Keratinocyte (primary cell): ENCODE data around the gene PAIP1. TPM values are rescaled to one million over a fixed set of nuclear protein-coding genes. Genes with fewer than 3 reads are reported as not detected.
A peak's percentile ranks its signal among the peaks of the same experiment; 100 is the strongest.
"Not testable (repeated sequence)": the region's sequence is repeated elsewhere in the genome, so short reads cannot be mapped to it uniquely, and the experiment has no call there.

Source experiments
- DNase-seq: peaks from one replicate; pipeline ENCODE4 v3.0.0-alpha.2; 2011; ENCODE audit warnings: low read depth, missing footprints, low spot score
- FAIRE-seq: peaks from 2 replicates; lab custom pipeline; 2011; peaks lifted over from hg19 to GRCh38; lab: Jason Lieb, UNC
- H2AFZ ChIP-seq: 2 replicates; pipeline ENCODE4 v1.6.0; 2012; ENCODE audit warnings: low read length, control low read depth, inconsistent platforms; ENCODE audit not compliant: control insufficient read depth
- H3K27ac ChIP-seq: 2 replicates; pipeline ENCODE4 v1.5.1; 2011; ENCODE audit warnings: low read length; ENCODE audit not compliant: control insufficient read depth, insufficient read depth
- H3K27me3 ChIP-seq: 3 replicates; pipeline ENCODE4 v1.6.0; 2011; ENCODE audit warnings: low read length; ENCODE audit not compliant: control insufficient read depth, insufficient read depth; ENCODE audit errors: extremely low read depth
- H3K36me3 ChIP-seq, 2 experiments: 2 replicates in 1 of 2; 3 replicates in 1 of 2; pipeline ENCODE4 v1.5.1; 2011; ENCODE audit warnings: low read length in 2 of 2, mild to moderate bottlenecking in 1 of 2; ENCODE audit not compliant: control insufficient read depth in 2 of 2, insufficient read depth in 2 of 2; ENCODE audit errors: extremely low read depth in 1 of 2
- H3K4me1 ChIP-seq: 3 replicates; pipeline ENCODE4 v1.5.1; 2011; ENCODE audit warnings: low read length; ENCODE audit not compliant: control insufficient read depth, insufficient read depth; ENCODE audit errors: extremely low read depth
- H3K4me2 ChIP-seq: 3 replicates; pipeline ENCODE4 v1.6.0; 2011; ENCODE audit warnings: low read depth, low read length; ENCODE audit not compliant: control insufficient read depth, insufficient read depth; ENCODE audit errors: extremely low read depth
- H3K4me3 ChIP-seq, 3 experiments: fragments of 200-600 bp in 1 of 3; sonication (generic) in 1 of 3; 2 replicates in 2 of 3; 3 replicates in 1 of 3; pipeline ENCODE4 v1.5.1; 2011 to 2016; ENCODE audit warnings: low read length in 3 of 3, mild to moderate bottlenecking in 3 of 3, control low read depth in 2 of 3, inconsistent platforms in 1 of 3, low read depth in 1 of 3, mixed read lengths in 1 of 3, mixed run types in 1 of 3, moderate library complexity in 1 of 3; ENCODE audit not compliant: control insufficient read depth in 2 of 3, insufficient read depth in 2 of 3; ENCODE audit errors: extremely low read depth in 1 of 3
- H3K79me2 ChIP-seq: 2 replicates; pipeline ENCODE4 v1.6.0; 2012; ENCODE audit warnings: low read length; ENCODE audit not compliant: control insufficient read depth, insufficient read depth
- H3K9ac ChIP-seq: 3 replicates; pipeline ENCODE4 v1.6.0; 2011; ENCODE audit warnings: low read length; ENCODE audit not compliant: control insufficient read depth, insufficient read depth; ENCODE audit errors: extremely low read depth
- H3K9me1 ChIP-seq: 3 replicates; pipeline ENCODE4 v1.6.0; 2011; ENCODE audit warnings: low read length; ENCODE audit not compliant: control insufficient read depth, insufficient read depth; ENCODE audit errors: extremely low read depth
- H3K9me3 ChIP-seq: 2 replicates; pipeline ENCODE4 v1.5.1; 2012; ENCODE audit warnings: low read depth, low read length; ENCODE audit not compliant: control insufficient read depth
- H4K20me1 ChIP-seq: 3 replicates; pipeline ENCODE4 v1.6.0; 2011; ENCODE audit warnings: low read length; ENCODE audit not compliant: control insufficient read depth, insufficient read depth; ENCODE audit errors: extremely low read depth
- CTCF ChIP-seq, 3 experiments: IDR thresholded peaks in 1 of 3; conservative IDR thresholded peaks in 1 of 3; optimal IDR thresholded peaks in 1 of 3; 2 replicates in 2 of 3; 3 replicates in 1 of 3; pipeline versions ENCODE3 to v1.5.1; 2011; ENCODE audit warnings: low read length in 3 of 3, mild to moderate bottlenecking in 3 of 3, moderate library complexity in 2 of 3, control low read depth in 1 of 3, inconsistent platforms in 1 of 3; ENCODE audit not compliant: insufficient read depth in 2 of 3; ENCODE audit errors: extremely low read depth in 1 of 3
- EZH2 ChIP-seq: IDR thresholded peaks from one replicate; pipeline ENCODE4 v1.6.1; 2012; ENCODE audit warnings: inconsistent platforms, mild to moderate bottlenecking, low read length, moderate library complexity
- dilution Hi-C: fragments of 300-500 bp; cut with MboI; formaldehyde crosslinking; loops from one replicate; pipeline ENCODE4 v1.7.0; 2020; ENCODE audit warnings: low sequenced_read_pairs; ENCODE audit not compliant: extremely low pct_ligation_motif_present
- polyA plus RNA-seq, 5 experiments: library from polyadenylated mRNA; depleted of rRNA in 3 of 5; stranded (reverse) in 3 of 5; stranded (forward) in 1 of 5; unstranded in 1 of 5; fragments of >200 nt; gene quantifications; 1 replicate in 1 of 5; 2 replicates in 3 of 5; 3 replicates in 1 of 5; pipeline versions ENCODE4 v1.2.1 to v1.2.3, GENCODE V29; 2011 to 2012; ENCODE audit warnings: missing spikeins in 2 of 5, low read depth in 1 of 5, low replicate concordance in 1 of 5

Gene PAIP1
- polyA plus RNA-seq, 1 donor (not counting 4 experiments of a cell fraction or from before 2014, with no cell fraction given), result 115 TPM

- peak overlapping the region; percentile 87 for H3K4me2 ChIP-seq
- H3K36me3 ChIP-seq, result no peaks in the 10 kb centered on the region
- no peaks in the 10 kb centered on the region for H3K9me1 ChIP-seq
- no peaks in the 10 kb centered on the region for H3K9me3 ChIP-seq
- FAIRE-seq (no peak), DNase-seq (no peak)
- TF ChIP-seq EZH2 (no peak), CTCF (optimal IDR thresholded peaks at IDR 0.05 in 1 of 3, IDR thresholded peaks at IDR 0.05 in 1 of 3, conservative IDR thresholded peaks at IDR 0.05 in 1 of 3; ENCODE audit: extremely low read depth in 1 of 3, insufficient read depth in 2 of 3, low read length in 3 of 3) (no peak)
- H3K79me2 ChIP-seq, result peaks cover 12% of the 10 kb centered on the region
- H4K20me1 ChIP-seq, result no peaks in the 10 kb centered on the region
- H3K4me1 ChIP-seq, result peaks cover 16% of the 10 kb centered on the region
- H2AFZ ChIP-seq, result peak overlapping the region; percentile 87
- dilution Hi-C loops, result no loop called here
- peak overlapping the region; percentile 94 for H3K9ac ChIP-seq
- H3K27ac ChIP-seq, result peak overlapping the region; percentile 92
- no peaks in the 10 kb centered on the region for H3K27me3 ChIP-seq
- peak overlapping the region; percentile 51 to 87 (median 82) for H3K4me3 ChIP-seq
Observed at GRCh38 chr5:43514025-43514424, 42.9 kb downstream of the PAIP1 start.

- DNase-seq, H3K9me1 ChIP-seq, H3K27ac ChIP-seq, H3K4me3 ChIP-seq, H2AFZ ChIP-seq, FAIRE-seq, H3K9me3 ChIP-seq, H3K27me3 ChIP-seq, H4K20me1 ChIP-seq, H3K4me2 ChIP-seq, H3K9ac ChIP-seq, H3K36me3 ChIP-seq, dilution Hi-C loops: not testable (repeated sequence)
- H3K79me2 ChIP-seq, result peaks cover 12% of the 10 kb centered on the region
- H3K4me1 ChIP-seq, result peaks cover 15% of the 10 kb centered on the region
Observed at GRCh38 chr5:43511062-43511461, 45.8 kb downstream of the PAIP1 start.

GRCh38 chr5:43498581-43498980, 58.3 kb downstream of the PAIP1 start:
- no peaks in the 10 kb centered on the region for H3K9me1 ChIP-seq
- H2AFZ ChIP-seq, result no peak overlapping the region
- no peak overlapping the region for H3K27ac ChIP-seq
- H3K9me3 ChIP-seq, result no peaks in the 10 kb centered on the region
- no peak overlapping the region for H3K9ac ChIP-seq
- H3K4me2 ChIP-seq, result no peak overlapping the region
- TF ChIP-seq CTCF (optimal IDR thresholded peaks at IDR 0.05 in 1 of 3, IDR thresholded peaks at IDR 0.05 in 1 of 3, conservative IDR thresholded peaks at IDR 0.05 in 1 of 3; ENCODE audit: extremely low read depth in 1 of 3, insufficient read depth in 2 of 3, low read length in 3 of 3), result no peak
- TF ChIP-seq EZH2, result no peak
- dilution Hi-C loops, result no loop called here
- H3K4me3 ChIP-seq, result no peak overlapping the region
- H3K79me2 ChIP-seq, result no peaks in the 10 kb centered on the region
- DNase-seq (no peak), FAIRE-seq (no peak)
- no peaks in the 10 kb centered on the region for H3K4me1 ChIP-seq
- H3K27me3 ChIP-seq, result no peaks in the 10 kb centered on the region
- H3K36me3 ChIP-seq, result no peaks in the 10 kb centered on the region
- no peaks in the 10 kb centered on the region for H4K20me1 ChIP-seq
